CD4-positive, alpha-beta T cell treated with Interferon alpha-2 for 1 hour (primary cell): ENCODE data around the gene NR1I2.

ENCODE experiments used
- DNase-seq, 2 donors: peaks; one replicate each; pipeline ENCODE4 v3.0.0-alpha.2; 2020 to 2022

NR1I2 gene

GRCh38 chr3:119826711-119827608, 45.1 kb downstream of the NR1I2 start:
- DNase-seq, result no peak

GRCh38 chr3:119829420-119829819, 47.5 kb downstream of the NR1I2 start:
- no peak for DNase-seq

- no peak for DNase-seq
Observed at GRCh38 chr3:119831022-119831421, 49.1 kb downstream of the NR1I2 start.

GRCh38 chr3:119831941-119832371, 50.1 kb downstream of the NR1I2 start:
- no peak for DNase-seq

GRCh38 chr3:119834754-119835370, 53.0 kb downstream of the NR1I2 start:
- DNase-seq, result no peak

- DNase-seq, result no peak
Observed at GRCh38 chr3:119835556-119835955, 53.7 kb downstream of the NR1I2 start.

GRCh38 chr3:119841808-119842471, 60.0 kb downstream of the NR1I2 start:
- DNase-seq, result no peak

GRCh38 chr3:119849126-119849525, 67.2 kb downstream of the NR1I2 start:
- DNase-seq, result no peak

- no peak for DNase-seq
Observed at GRCh38 chr3:119856695-119857094, 74.8 kb downstream of the NR1I2 start.

- no peak for DNase-seq
Observed at GRCh38 chr3:119858957-119859356, 77.1 kb downstream of the NR1I2 start.

GRCh38 chr3:119859728-119860127, 77.8 kb downstream of the NR1I2 start:
- DNase-seq, result no peak

- no peak for DNase-seq
Observed at GRCh38 chr3:119861681-119862080, 79.8 kb downstream of the NR1I2 start.

- DNase-seq, result no peak
Observed at GRCh38 chr3:119862616-119863015, 80.7 kb downstream of the NR1I2 start.

GRCh38 chr3:119864476-119864875, 82.6 kb downstream of the NR1I2 start:
- no peak for DNase-seq
